WTC11 (cell line): ENCODE data around the gene KRTAP2-4.

Source experiments
- ELF4 ChIP-seq: sonication (generic); formaldehyde crosslinking; IDR thresholded peaks from 2 replicates; pipeline ENCODE4 v1.8.1; 2022; ENCODE audit warnings: low read depth, mild to moderate bottlenecking, moderate library complexity, missing genetic modification reagents
- EMX1 ChIP-seq: fragments of 250-450 bp; sonication (Bioruptor Pico); IDR thresholded peaks from 2 replicates; pipeline ENCODE4 v1.8.0; 2021; ENCODE audit warnings: mild to moderate bottlenecking
- JUN ChIP-seq: sonication (generic); formaldehyde crosslinking; IDR thresholded peaks from 2 replicates; pipeline ENCODE4 v1.8.0; 2023; ENCODE audit warnings: mild to moderate bottlenecking, missing genetic modification reagents
- NFYB ChIP-seq: sonication (generic); formaldehyde crosslinking; conservative IDR thresholded peaks from 2 replicates; pipeline ENCODE4 v1.8.0; 2022; ENCODE audit warnings: low read depth, missing genetic modification reagents
- ZNF121 ChIP-seq: sonication (generic); formaldehyde crosslinking; IDR thresholded peaks from 2 replicates; pipeline ENCODE4 v1.8.0; 2023; ENCODE audit warnings: missing genetic modification reagents
- TF ChIP-seq, protein P1 (sequence below): sonication (generic); formaldehyde crosslinking; IDR thresholded peaks from 2 replicates; pipeline ENCODE4 v1.8.1; 2023; ENCODE audit warnings: mild to moderate bottlenecking, missing genetic modification reagents, moderate library complexity
- TF ChIP-seq, protein P2 (sequence below): sonication (generic); formaldehyde crosslinking; IDR thresholded peaks from 2 replicates; pipeline ENCODE4 v1.8.0; 2022; ENCODE audit warnings: mild to moderate bottlenecking, missing genetic modification reagents
- TF ChIP-seq, protein P3 (sequence below): fragments of 200-600 bp; IDR thresholded peaks from 2 replicates; pipeline ENCODE4 v1.8.0; 2022; ENCODE audit warnings: antibody characterized with exemption

DNA sequence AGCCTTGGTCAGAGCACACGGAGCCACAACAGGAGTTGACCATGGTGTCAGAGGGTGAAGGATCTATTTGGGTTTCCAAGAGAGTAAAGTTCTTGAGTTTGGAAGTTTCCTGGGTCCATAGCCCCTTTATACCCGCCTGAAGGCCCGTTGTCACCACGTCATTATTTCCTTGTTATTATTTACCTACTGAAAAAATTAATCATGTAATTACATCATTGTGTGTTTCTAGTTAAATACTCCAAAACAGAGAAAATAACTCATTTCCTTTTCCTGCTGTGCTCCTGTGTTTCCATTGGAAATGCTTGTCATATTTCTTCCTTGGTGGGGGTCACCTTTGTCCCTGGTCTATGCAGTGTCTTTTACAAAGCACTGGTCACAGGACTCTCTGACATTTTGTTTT is 32.4 kb upstream of the KRTAP2-4 start, which contains the start of gene KRTAP4-8:
- TF ChIP-seq, protein P1, sequence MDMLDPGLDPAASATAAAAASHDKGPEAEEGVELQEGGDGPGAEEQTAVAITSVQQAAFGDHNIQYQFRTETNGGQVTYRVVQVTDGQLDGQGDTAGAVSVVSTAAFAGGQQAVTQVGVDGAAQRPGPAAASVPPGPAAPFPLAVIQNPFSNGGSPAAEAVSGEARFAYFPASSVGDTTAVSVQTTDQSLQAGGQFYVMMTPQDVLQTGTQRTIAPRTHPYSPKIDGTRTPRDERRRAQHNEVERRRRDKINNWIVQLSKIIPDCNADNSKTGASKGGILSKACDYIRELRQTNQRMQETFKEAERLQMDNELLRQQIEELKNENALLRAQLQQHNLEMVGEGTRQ (CRISPR knock-in tag), result no peak
- TF ChIP-seq, protein P2, sequence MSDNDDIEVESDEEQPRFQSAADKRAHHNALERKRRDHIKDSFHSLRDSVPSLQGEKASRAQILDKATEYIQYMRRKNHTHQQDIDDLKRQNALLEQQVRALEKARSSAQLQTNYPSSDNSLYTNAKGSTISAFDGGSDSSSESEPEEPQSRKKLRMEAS (CRISPR knock-in tag), result no peak
- TF ChIP-seq, protein P3, sequence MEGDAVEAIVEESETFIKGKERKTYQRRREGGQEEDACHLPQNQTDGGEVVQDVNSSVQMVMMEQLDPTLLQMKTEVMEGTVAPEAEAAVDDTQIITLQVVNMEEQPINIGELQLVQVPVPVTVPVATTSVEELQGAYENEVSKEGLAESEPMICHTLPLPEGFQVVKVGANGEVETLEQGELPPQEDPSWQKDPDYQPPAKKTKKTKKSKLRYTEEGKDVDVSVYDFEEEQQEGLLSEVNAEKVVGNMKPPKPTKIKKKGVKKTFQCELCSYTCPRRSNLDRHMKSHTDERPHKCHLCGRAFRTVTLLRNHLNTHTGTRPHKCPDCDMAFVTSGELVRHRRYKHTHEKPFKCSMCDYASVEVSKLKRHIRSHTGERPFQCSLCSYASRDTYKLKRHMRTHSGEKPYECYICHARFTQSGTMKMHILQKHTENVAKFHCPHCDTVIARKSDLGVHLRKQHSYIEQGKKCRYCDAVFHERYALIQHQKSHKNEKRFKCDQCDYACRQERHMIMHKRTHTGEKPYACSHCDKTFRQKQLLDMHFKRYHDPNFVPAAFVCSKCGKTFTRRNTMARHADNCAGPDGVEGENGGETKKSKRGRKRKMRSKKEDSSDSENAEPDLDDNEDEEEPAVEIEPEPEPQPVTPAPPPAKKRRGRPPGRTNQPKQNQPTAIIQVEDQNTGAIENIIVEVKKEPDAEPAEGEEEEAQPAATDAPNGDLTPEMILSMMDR, result no peak
- TF ChIP-seq EMX1, result no peak
- no peak for TF ChIP-seq NFYB (CRISPR knock-in tag)
- no peak for TF ChIP-seq ELF4 (CRISPR knock-in tag)
- TF ChIP-seq ZNF121, result no peak
- TF ChIP-seq JUN (CRISPR knock-in tag), result no peak
